ENCODE results near the gene VWCE.

GRCh38 chr11:61298663-61299244 lies 3.6 kb upstream of the VWCE start:
- TF ChIP-seq CTCF (IDR thresholded peaks at IDR 0.05) (no peak), POLR2A (IDR thresholded peaks at IDR 0.05) (no peak), POLR2AphosphoS5 (IDR thresholded peaks at IDR 0.05; ENCODE audit: insufficient read depth in 1 of 2, low read depth in 1 of 2) (no peak)

All from vagina (tissue), 2 donors.